ENCODE results near the gene GABBR2.

DNA sequence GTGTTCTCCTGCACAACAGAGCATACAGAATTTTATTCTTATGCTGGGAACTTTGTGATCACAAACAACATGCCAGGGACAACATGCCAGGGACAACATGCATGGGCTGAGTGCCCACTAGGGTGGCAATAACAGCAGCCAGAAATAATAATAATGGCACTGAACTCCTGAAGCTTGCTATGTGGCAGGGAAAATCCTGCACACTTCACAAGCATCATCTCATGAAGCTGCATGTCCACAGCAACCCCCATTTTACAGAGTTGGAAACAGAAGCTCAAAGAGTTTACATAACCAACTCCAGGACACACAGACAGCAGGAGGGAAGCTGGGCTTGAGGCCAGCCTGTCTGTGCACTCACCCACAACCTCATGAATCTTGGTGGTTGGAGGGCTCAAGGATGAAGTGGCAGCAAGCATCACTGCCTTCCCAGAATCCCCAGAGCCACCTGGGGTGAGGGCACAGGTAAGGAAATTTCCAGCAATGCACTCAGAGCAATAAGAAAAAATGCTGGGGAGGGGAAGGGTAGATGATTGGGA lies 111.4 kb downstream of the GABBR2 start:
- TF ChIP-seq CTCF (IDR thresholded peaks at IDR 0.05), result no peak
- no peak for TF ChIP-seq POLR2A (IDR thresholded peaks at IDR 0.05; ENCODE audit: low read depth)
